Measurements from ENCODE around the gene EPOP.

Gene EPOP

DNA sequence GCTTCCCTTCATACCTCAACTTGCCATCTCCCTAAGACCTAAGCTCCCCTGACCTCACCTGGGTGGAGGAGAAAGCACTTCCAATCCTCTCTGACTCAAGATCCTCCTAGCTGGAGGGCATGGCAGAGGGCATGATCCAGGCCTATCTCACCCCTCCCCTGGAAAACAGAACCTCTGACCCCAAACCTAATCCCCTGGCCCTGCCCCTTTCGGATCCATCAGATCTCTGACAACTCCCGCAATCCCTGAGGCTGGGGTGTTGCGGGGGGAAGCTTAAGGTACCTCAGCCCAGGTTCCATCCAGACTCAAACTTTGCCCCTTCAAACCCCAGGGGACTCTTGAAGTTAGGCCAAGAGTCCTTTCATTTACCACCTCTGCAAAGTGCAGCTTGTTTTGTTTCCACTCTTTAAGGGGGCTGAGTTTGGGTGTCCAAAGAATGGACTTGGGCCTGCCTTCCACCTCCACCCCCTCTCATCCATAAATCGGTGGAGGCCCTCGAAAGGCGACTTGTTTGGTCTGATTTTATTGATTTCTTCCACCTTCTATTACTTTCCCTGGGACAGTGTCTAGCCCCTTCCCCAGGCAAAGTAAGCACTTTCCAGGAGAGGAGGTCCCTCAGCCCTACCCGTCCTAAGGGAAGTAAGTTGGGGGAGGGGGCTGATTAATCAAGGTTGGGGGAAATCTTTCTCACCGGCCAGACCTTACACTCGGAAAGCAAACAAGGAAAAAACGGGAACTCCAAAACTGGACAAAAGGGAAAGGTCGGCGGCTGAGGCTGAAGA, 2.6 kb downstream of the EPOP start:
- H3K9ac ChIP-seq (ENCODE audit: low read length in 2 of 2) = no peak overlapping the region
- H3K9me3 ChIP-seq (ENCODE audit: control insufficient read depth in 2 of 2, low read length in 2 of 2) = no peaks in the 10 kb centered on the region
- H3K36me3 ChIP-seq (ENCODE audit: control insufficient read depth in 2 of 2, insufficient read depth in 2 of 2, low read length in 2 of 2) = no peaks in the 10 kb centered on the region
- peaks cover 26% of the 10 kb centered on the region for H3K4me1 ChIP-seq (ENCODE audit: control insufficient read depth, insufficient read depth, low read length)
- no peak overlapping the region for H3K27ac ChIP-seq (ENCODE audit: low read length)
- H3K27me3 ChIP-seq (ENCODE audit: control insufficient read depth in 1 of 2, insufficient read depth in 2 of 2, low read length in 2 of 2) = peaks cover 40 to 64% of the 10 kb centered on the region in 2 donors
- no peak overlapping the region for H3K4me3 ChIP-seq (ENCODE audit: low read length in 2 of 2)

DNA sequence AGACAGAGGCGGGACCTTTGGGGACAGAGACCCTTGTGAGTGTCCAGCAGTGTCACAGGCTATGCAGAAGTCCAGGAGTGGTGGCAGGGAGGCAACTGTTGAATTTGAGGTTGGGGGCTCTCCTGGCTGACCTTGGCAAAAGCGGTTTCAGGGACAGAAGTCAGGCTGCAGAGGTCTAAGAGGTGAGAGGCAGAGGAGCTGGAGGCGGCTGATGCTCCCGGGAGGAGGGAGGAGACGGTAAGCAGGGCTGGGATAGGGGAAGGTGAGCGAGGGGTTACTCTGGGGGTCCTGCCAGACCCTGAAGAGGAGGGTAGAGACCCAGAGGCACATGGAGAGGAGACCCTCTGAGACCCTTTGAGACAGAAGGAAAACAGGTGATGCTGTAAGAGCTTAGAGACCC, 5.2 kb downstream of the EPOP start:
- Histone ChIP-seq H3K4me1 (ENCODE audit: control insufficient read depth, insufficient read depth, low read length) (peaks cover 11% of the 10 kb centered on the region), H3K4me3 (ENCODE audit: low read length in 2 of 2) (no peak overlapping the region), H3K27me3 (ENCODE audit: control insufficient read depth in 1 of 2, insufficient read depth in 2 of 2, low read length in 2 of 2) (peaks cover 34 to 45% of the 10 kb centered on the region in 2 donors), H3K27ac (ENCODE audit: low read length) (no peak overlapping the region), H3K9ac (ENCODE audit: low read length in 2 of 2) (no peak overlapping the region), H3K9me3 (ENCODE audit: control insufficient read depth in 2 of 2, low read length in 2 of 2) (no peaks in the 10 kb centered on the region), H3K36me3 (ENCODE audit: control insufficient read depth in 2 of 2, insufficient read depth in 2 of 2, low read length in 2 of 2) (no peaks in the 10 kb centered on the region)

DNA sequence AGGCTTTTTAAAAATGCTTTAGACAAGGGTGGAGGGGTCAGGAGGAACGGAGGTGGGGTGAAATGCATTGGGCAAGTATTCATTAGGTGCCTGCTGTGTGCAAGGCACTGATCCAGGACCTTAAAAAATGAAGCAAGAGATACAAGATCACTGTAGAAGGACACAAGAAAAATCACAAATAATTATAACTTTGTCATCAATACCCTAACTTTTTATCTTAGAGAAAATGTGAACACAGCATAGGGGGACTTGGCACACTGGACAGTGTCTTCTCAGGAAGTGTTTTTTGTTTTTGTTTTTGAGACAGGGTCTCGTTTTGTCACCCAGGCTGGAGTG, 7.0 kb downstream of the EPOP start:
- Histone ChIP-seq H3K9me3 (ENCODE audit: control insufficient read depth in 2 of 2, low read length in 2 of 2) (no peaks in the 10 kb centered on the region), H3K9ac (ENCODE audit: low read length in 2 of 2) (no peak overlapping the region), H3K4me1 (ENCODE audit: control insufficient read depth, insufficient read depth, low read length) (no peaks in the 10 kb centered on the region), H3K4me3 (ENCODE audit: low read length in 2 of 2) (no peak overlapping the region), H3K27me3 (ENCODE audit: control insufficient read depth in 1 of 2, insufficient read depth in 2 of 2, low read length in 2 of 2) (peaks cover 30 to 35% of the 10 kb centered on the region in 2 donors), H3K27ac (ENCODE audit: low read length) (no peak overlapping the region), H3K36me3 (ENCODE audit: control insufficient read depth in 2 of 2, insufficient read depth in 2 of 2, low read length in 2 of 2) (no peaks in the 10 kb centered on the region)

DNA sequence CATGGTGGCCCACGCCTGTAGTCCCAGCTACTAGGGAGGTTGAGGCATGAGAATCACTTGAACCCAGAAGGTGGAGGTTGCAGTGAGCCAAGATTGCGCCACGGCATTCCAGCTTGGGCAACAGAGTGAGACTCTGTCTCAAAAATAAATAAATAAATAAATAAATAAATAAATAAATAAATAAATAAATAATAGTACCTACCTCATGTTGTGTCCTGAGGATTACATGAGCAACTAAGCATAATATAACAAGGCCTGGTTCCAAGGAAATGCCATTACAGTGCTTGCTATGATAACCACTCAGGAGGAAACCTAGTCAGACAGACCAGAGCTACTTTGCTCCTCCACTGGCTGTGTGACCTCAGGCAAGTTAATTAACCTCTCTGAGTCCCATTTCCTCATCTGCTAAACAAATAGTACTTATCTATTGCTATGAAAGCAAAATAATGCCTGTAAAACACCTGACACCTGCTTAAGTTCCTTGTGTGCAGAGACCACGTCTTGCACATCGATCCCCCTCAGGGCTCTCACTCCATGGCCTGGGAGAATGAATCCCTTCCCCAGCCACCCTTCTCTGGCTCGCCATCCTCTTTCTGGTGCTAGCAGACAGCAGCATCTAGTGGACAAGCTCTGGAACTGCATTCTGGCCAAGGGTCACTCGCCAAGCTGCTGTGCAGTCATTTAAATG, 7.5 kb downstream of the EPOP start:
- Histone ChIP-seq H3K9me3 (ENCODE audit: control insufficient read depth in 2 of 2, low read length in 2 of 2) (no peaks in the 10 kb centered on the region), H3K27me3 (ENCODE audit: control insufficient read depth in 1 of 2, insufficient read depth in 2 of 2, low read length in 2 of 2) (peaks cover 24 to 33% of the 10 kb centered on the region in 2 donors), H3K9ac (ENCODE audit: low read length in 2 of 2) (no peak overlapping the region)

DNA sequence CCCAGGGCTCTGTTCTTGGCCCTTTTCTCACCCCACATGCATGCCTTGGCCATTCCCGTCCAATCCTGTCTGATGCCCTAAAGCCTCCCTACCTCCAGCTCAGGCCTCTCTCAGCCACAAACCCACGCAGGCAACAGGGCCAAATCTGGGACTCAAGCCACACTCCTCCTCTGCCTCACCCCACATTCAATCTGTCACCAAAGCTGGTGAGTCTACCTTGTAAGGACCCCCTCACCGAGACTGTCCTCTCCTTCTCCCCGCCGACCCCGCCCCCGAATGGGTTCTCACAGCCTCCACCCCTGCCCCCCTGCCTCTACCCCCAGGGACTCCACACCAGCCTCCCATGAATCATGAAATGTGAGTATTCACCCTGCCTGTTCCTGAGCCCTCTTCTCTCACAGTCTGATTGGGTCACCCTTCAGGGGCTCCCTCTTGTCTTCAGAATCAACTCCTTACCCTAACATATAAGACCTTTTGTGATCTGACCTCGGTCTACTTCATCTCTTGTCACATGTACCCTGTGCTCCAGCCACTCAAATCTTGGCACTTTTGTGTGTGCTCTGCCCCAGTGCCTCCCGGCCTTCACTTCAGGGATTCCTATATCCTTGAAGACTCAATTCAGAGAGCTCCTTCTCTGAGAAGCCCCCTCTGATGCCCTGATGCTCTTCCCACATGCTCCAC, 10.7 kb downstream of the EPOP start:
- Histone ChIP-seq H3K27me3 (ENCODE audit: control insufficient read depth in 1 of 2, insufficient read depth in 2 of 2, low read length in 2 of 2) (peaks cover 7 to 16% of the 10 kb centered on the region in 2 donors), H3K9me3 (ENCODE audit: control insufficient read depth in 2 of 2, low read length in 2 of 2) (no peaks in the 10 kb centered on the region), H3K36me3 (ENCODE audit: control insufficient read depth in 2 of 2, insufficient read depth in 2 of 2, low read length in 2 of 2) (no peaks in the 10 kb centered on the region), H3K9ac (ENCODE audit: low read length in 2 of 2) (no peak overlapping the region), H3K4me3 (ENCODE audit: low read length in 2 of 2) (no peak overlapping the region), H3K27ac (ENCODE audit: low read length) (no peak overlapping the region), H3K4me1 (ENCODE audit: control insufficient read depth, insufficient read depth, low read length) (no peaks in the 10 kb centered on the region)

More for the DNA sequence above, 7.5 kb downstream of the EPOP start:
- Histone ChIP-seq H3K27ac (ENCODE audit: low read length) (no peak overlapping the region), H3K36me3 (ENCODE audit: control insufficient read depth in 2 of 2, insufficient read depth in 2 of 2, low read length in 2 of 2) (no peaks in the 10 kb centered on the region), H3K4me1 (ENCODE audit: control insufficient read depth, insufficient read depth, low read length) (no peaks in the 10 kb centered on the region), H3K4me3 (ENCODE audit: low read length in 2 of 2) (no peak overlapping the region)

DNA sequence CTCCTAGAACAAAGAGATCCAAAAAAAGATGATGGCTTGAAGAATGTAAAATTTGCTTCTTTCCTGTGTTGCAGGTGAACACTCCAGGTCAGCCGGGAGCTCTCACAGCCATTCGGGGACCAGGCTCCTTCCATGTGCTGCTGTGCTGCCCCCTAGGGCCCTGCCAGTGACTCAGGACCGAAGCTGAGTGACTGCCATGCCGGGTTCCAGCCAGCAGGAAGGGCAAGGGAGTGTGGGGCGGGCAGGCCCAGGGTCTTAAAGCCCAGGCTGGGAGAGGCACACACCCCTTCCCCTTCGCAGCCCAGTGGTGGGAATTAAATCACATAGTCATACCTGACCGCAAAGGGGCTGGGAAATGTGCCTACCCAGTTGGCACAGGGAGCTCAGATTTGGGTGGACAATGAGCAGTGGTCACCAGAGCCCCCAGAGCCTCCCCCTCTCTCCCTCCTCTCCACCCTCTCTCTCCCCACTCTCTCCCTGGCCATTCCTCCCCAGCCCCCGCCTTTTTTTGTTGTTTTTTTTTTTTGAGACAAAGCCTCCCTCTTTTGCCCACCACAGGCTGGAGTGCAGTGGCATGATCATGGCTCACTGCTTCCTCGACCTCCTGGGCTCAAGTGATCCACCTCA, 11.5 kb downstream of the EPOP start:
- no peaks in the 10 kb centered on the region for H3K9me3 ChIP-seq (ENCODE audit: control insufficient read depth in 2 of 2, low read length in 2 of 2)

DNA sequence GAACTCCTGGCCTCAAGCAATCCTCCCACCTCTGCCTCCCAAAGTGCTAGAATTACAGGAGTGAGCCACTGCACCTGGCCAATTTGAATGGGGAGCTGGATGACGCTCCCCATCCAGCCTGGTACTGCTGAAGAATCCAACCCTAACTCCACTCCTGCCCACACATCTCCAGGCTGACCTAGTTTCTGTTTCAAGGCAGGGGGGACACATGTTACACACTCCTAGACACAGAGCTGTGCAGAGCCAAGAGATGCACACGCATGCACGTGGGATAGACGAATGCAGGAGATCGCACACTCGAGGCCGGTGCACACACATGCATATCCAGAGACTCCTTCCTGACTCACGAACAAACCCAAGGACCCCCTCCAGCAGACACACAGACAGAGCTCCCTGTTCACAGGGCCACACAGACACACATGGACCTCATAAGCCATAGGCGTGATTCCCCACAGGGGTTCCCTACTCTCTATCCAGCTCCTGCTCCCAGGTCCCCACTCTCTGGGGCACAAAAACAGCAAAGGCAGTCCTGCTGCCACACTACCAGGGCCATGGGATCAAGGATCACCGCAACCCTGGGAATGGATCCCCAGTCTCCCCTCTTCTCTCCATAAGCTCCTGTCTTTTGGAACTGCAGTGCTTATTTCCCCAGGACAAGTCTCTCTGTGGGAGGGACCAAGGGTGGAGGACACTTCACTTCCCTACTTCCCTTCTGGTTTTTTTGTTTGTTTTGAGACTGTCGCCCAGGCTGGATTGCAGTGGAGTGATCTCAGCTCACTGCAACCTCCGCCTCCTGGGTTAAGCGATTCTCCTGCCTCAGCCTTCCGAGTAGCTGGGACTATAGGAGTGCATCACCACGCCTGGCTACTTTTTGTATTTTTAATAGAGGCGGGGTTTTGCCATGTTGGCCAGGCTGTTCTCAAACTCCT, 14.4 kb downstream of the EPOP start:
- Histone ChIP-seq H3K27ac (ENCODE audit: low read length) (no peak overlapping the region), H3K36me3 (ENCODE audit: control insufficient read depth in 2 of 2, insufficient read depth in 2 of 2, low read length in 2 of 2) (no peaks in the 10 kb centered on the region), H3K9ac (ENCODE audit: low read length in 2 of 2) (no peak overlapping the region), H3K27me3 (ENCODE audit: control insufficient read depth in 1 of 2, insufficient read depth in 2 of 2, low read length in 2 of 2) (peaks cover 11 to 22% of the 10 kb centered on the region in 2 donors), H3K4me1 (ENCODE audit: control insufficient read depth, insufficient read depth, low read length) (no peaks in the 10 kb centered on the region), H3K4me3 (ENCODE audit: low read length in 2 of 2) (no peak overlapping the region), H3K9me3 (ENCODE audit: control insufficient read depth in 2 of 2, low read length in 2 of 2) (no peaks in the 10 kb centered on the region)

More for the DNA sequence above, 11.5 kb downstream of the EPOP start:
- Histone ChIP-seq H3K36me3 (ENCODE audit: control insufficient read depth in 2 of 2, insufficient read depth in 2 of 2, low read length in 2 of 2) (no peaks in the 10 kb centered on the region), H3K4me3 (ENCODE audit: low read length in 2 of 2) (no peak overlapping the region), H3K27me3 (ENCODE audit: control insufficient read depth in 1 of 2, insufficient read depth in 2 of 2, low read length in 2 of 2) (peaks cover 3 to 19% of the 10 kb centered on the region in 2 donors), H3K4me1 (ENCODE audit: control insufficient read depth, insufficient read depth, low read length) (no peaks in the 10 kb centered on the region), H3K27ac (ENCODE audit: low read length) (no peak overlapping the region), H3K9ac (ENCODE audit: low read length in 2 of 2) (no peak overlapping the region)

DNA sequence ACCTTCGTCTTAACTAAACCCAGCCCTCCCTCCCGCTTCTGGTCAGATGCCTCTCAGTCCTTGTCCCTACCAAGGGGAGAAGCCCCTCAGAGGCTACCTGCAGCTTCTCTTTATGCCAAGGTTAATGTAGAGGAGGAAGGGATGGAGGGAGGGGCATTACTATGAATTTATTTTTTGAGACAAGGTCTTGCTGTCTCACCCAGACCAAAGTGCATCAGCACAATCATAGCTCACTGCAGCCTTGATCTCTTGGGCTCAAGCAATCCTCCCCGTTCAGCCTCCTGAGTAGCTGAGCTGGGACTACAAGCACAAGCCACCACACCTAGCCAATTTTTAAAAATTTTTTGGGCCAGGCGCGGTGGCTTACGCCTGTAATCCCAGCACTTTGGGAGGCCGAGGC, 15.3 kb downstream of the EPOP start:
- H3K27me3 ChIP-seq (ENCODE audit: control insufficient read depth in 1 of 2, insufficient read depth in 2 of 2, low read length in 2 of 2) = peaks cover 18 to 28% of the 10 kb centered on the region in 2 donors
- no peak overlapping the region for H3K27ac ChIP-seq (ENCODE audit: low read length)
- H3K4me1 ChIP-seq (ENCODE audit: control insufficient read depth, insufficient read depth, low read length) = no peaks in the 10 kb centered on the region
- H3K4me3 ChIP-seq (ENCODE audit: low read length in 2 of 2) = no peak overlapping the region
- H3K9me3 ChIP-seq (ENCODE audit: control insufficient read depth in 2 of 2, low read length in 2 of 2) = no peaks in the 10 kb centered on the region
- no peaks in the 10 kb centered on the region for H3K36me3 ChIP-seq (ENCODE audit: control insufficient read depth in 2 of 2, insufficient read depth in 2 of 2, low read length in 2 of 2)
- no peak overlapping the region for H3K9ac ChIP-seq (ENCODE audit: low read length in 2 of 2)

DNA sequence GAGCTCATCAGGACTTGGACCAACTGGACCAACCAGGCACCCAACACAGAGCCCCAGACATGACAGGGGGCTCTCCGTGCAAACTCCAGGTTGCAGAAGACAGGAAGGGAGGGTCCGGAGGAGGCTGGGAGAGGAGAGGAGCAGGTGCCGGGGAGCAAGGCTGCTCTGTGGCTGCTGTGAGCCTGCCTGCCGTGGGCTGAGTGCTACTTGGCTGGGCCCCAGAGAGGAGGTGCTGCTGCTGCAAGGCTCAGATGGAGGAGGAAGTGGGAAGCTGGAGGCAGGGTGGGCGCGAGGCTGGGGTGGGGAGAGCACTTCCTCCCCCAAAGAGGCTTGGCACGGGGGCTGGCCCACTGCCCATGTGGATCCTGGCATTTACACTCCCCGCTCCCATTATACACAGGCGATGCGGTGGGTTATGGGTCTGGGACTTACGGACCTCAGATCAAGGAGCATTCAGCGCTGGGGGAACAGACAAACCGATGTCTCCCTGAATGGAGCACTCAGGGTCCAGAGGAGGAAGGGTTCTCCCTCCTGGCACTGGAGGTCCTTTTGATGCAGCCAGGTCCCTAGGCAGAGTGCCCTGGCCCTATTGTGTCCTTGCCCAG, 15.9 kb downstream of the EPOP start:
- H3K27ac ChIP-seq (ENCODE audit: low read length) = no peak overlapping the region
- H3K27me3 ChIP-seq (ENCODE audit: control insufficient read depth in 1 of 2, insufficient read depth in 2 of 2, low read length in 2 of 2) = peaks cover 22 to 27% of the 10 kb centered on the region in 2 donors
- H3K4me3 ChIP-seq (ENCODE audit: low read length in 2 of 2) = no peak overlapping the region
- H3K36me3 ChIP-seq (ENCODE audit: control insufficient read depth in 2 of 2, insufficient read depth in 2 of 2, low read length in 2 of 2) = no peaks in the 10 kb centered on the region
- H3K9me3 ChIP-seq (ENCODE audit: control insufficient read depth in 2 of 2, low read length in 2 of 2) = no peaks in the 10 kb centered on the region
- no peak overlapping the region for H3K9ac ChIP-seq (ENCODE audit: low read length in 2 of 2)
- no peaks in the 10 kb centered on the region for H3K4me1 ChIP-seq (ENCODE audit: control insufficient read depth, insufficient read depth, low read length)

Measured in stomach smooth muscle (tissue), 2 donors.